Right lobe of liver (tissue), 4 donors: ENCODE results near the gene USP44.

Experiments used
- CTCF ChIP-seq, 4 donors: fragments of 200-600 bp in 3 of 4; fragments of 450-650 bp in 1 of 4; IDR thresholded peaks; one replicate each; pipeline versions ENCODE4 v1.5.1 to v1.8.0; 2016 to 2022; ENCODE audit warnings: antibody characterized with exemption in 4 of 4, mild to moderate bottlenecking in 2 of 4
- POLR2A ChIP-seq: fragments of 450-650 bp; IDR thresholded peaks from one replicate; pipeline ENCODE4 v1.6.1; 2017; ENCODE audit warnings: antibody characterized with exemption, mild to moderate bottlenecking
- donor health status: DM: no; HTN: no; CAD: no.
- donor health status: DM: no; HTN: no; CAD: no.
- donor health status: DM: no; HTN: yes; CAD: no.

- no peak for TF ChIP-seq CTCF (IDR thresholded peaks at IDR 0.05)
- no peak for TF ChIP-seq POLR2A
Measured at GRCh38 chr12:95593266-95593871, 42.1 kb upstream of the USP44 start.
